IMR-90 (cell line): ENCODE data around the gene PTPRG.

Experiments used
- CEBPB ChIP-seq: IDR thresholded peaks from 2 replicates; pipeline ENCODE4 v1.6.1; 2012; ENCODE audit warnings: low read depth, low read length, improper control_type of control experiment
- CHD1 ChIP-seq: IDR thresholded peaks from 2 replicates; pipeline ENCODE4 v1.6.1; 2012; ENCODE audit warnings: low read depth, low read length, improper control_type of control experiment
- MAFK ChIP-seq: IDR thresholded peaks from 2 replicates; pipeline ENCODE4 v1.6.1; 2012; ENCODE audit warnings: low read depth, low read length, improper control_type of control experiment
- MAZ ChIP-seq: IDR thresholded peaks from 2 replicates; pipeline ENCODE4 v1.6.1; 2012; ENCODE audit warnings: low read depth, mild to moderate bottlenecking, low read length, improper control_type of control experiment, moderate library complexity, borderline replicate concordance
- MXI1 ChIP-seq: IDR thresholded peaks from 2 replicates; pipeline ENCODE4 v1.6.1; 2012; ENCODE audit warnings: low read depth, mild to moderate bottlenecking, low read length, moderate library complexity, borderline replicate concordance
- POLR2A ChIP-seq: IDR thresholded peaks from 2 replicates; pipeline ENCODE4 v1.6.1; 2012; ENCODE audit warnings: mild to moderate bottlenecking, low read depth, low read length
- RAD21 ChIP-seq: IDR thresholded peaks from 2 replicates; pipeline ENCODE4 v1.6.1; 2012; ENCODE audit warnings: low read length, improper control_type of control experiment
- RCOR1 ChIP-seq: IDR thresholded peaks from 2 replicates; pipeline ENCODE4 v1.6.1; 2012; ENCODE audit warnings: mild to moderate bottlenecking, low read length, improper control_type of control experiment; ENCODE audit not compliant: insufficient replicate concordance
- RFX5 ChIP-seq: IDR thresholded peaks from 2 replicates; pipeline ENCODE4 v1.8.0; 2012; ENCODE audit warnings: low read depth, mild to moderate bottlenecking, low read length, moderate library complexity
- SMC3 ChIP-seq: fragments of 150-350 bp; IDR thresholded peaks from 2 replicates; pipeline ENCODE4 v1.6.1; 2016; ENCODE audit warnings: low read depth, mild to moderate bottlenecking, antibody characterized with exemption, low read length, moderate library complexity
- USF2 ChIP-seq: fragments of 150-350 bp; IDR thresholded peaks from 2 replicates; pipeline ENCODE4 v1.6.1; 2017; ENCODE audit warnings: mild to moderate bottlenecking, antibody characterized with exemption, low read length, low read depth
- TF ChIP-seq, protein P1 (sequence below): conservative IDR thresholded peaks from 2 replicates; pipeline ENCODE4 v1.5.1; 2012; ENCODE audit warnings: mild to moderate bottlenecking, low read depth, low read length, improper control_type of control experiment
- TF ChIP-seq, protein P2 (sequence below): fragments of 150-350 bp; IDR thresholded peaks from 2 replicates; pipeline ENCODE4 v1.6.1; 2016; ENCODE audit warnings: low read depth, mild to moderate bottlenecking, low read length, moderate library complexity, borderline replicate concordance

DNA sequence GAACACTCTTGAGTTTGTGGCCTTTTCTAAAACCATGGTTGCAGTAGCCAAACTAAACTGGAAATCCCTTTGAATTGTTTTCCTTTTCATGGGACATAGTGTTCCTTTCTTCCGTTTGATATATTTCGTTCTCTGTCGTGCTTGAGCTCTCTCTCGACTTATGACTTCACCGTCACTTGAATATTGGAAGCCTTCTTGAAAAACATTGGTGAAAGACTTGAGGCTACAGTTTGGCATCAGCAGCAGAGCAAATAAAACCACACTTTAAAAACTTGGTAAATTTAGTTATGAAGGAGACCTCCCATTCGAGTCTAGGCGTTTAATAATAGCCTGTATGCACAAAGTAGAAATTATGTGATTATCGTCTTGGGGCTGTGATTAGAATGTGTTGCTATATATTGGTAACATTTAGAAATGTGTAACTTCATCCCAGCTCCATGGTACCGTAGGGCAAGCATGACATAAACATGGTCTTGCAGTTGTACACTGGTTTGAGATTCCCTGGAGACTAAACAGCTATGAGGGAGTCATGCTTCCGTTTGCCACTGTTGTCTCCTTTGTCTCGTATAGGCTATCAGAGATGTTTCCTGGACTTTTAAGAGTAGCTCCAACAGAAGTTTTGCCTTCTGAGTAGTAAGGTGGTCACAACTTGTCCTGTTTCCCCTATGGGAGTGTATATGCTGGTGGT is 122.3 kb downstream of the PTPRG start:
- TF ChIP-seq, protein P1, sequence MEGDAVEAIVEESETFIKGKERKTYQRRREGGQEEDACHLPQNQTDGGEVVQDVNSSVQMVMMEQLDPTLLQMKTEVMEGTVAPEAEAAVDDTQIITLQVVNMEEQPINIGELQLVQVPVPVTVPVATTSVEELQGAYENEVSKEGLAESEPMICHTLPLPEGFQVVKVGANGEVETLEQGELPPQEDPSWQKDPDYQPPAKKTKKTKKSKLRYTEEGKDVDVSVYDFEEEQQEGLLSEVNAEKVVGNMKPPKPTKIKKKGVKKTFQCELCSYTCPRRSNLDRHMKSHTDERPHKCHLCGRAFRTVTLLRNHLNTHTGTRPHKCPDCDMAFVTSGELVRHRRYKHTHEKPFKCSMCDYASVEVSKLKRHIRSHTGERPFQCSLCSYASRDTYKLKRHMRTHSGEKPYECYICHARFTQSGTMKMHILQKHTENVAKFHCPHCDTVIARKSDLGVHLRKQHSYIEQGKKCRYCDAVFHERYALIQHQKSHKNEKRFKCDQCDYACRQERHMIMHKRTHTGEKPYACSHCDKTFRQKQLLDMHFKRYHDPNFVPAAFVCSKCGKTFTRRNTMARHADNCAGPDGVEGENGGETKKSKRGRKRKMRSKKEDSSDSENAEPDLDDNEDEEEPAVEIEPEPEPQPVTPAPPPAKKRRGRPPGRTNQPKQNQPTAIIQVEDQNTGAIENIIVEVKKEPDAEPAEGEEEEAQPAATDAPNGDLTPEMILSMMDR, result no peak
- TF ChIP-seq POLR2A (no peak), USF2 (no peak), CEBPB (no peak), MAZ (no peak), CHD1 (no peak), RAD21 (no peak), SMC3 (no peak), RFX5 (no peak), MXI1 (no peak), MAFK (no peak), RCOR1 (no peak)
- TF ChIP-seq, protein P2, sequence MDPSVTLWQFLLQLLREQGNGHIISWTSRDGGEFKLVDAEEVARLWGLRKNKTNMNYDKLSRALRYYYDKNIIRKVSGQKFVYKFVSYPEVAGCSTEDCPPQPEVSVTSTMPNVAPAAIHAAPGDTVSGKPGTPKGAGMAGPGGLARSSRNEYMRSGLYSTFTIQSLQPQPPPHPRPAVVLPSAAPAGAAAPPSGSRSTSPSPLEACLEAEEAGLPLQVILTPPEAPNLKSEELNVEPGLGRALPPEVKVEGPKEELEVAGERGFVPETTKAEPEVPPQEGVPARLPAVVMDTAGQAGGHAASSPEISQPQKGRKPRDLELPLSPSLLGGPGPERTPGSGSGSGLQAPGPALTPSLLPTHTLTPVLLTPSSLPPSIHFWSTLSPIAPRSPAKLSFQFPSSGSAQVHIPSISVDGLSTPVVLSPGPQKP, result no peak
